ENCODE results near the gene ZBTB20.

DNA sequence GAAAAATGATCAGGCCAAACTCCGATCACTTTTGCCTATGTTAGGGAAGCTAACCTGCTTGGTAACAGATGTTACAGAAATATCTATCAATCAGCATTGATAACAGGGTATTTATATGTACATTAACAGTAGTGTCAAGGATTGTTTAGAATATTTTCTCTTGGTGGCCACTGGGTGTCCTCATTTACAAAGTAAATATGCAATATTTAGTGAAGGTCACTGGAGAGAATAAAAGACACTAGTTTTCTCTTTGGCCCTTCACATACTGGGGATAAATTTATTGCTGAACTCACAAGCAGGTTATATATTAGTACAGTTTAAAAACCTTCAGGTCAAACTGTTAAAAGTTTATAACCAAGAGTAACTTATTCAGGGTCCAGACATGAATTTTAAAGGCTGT is 784.3 kb downstream of the ZBTB20 start:
- TF ChIP-seq, protein P1, sequence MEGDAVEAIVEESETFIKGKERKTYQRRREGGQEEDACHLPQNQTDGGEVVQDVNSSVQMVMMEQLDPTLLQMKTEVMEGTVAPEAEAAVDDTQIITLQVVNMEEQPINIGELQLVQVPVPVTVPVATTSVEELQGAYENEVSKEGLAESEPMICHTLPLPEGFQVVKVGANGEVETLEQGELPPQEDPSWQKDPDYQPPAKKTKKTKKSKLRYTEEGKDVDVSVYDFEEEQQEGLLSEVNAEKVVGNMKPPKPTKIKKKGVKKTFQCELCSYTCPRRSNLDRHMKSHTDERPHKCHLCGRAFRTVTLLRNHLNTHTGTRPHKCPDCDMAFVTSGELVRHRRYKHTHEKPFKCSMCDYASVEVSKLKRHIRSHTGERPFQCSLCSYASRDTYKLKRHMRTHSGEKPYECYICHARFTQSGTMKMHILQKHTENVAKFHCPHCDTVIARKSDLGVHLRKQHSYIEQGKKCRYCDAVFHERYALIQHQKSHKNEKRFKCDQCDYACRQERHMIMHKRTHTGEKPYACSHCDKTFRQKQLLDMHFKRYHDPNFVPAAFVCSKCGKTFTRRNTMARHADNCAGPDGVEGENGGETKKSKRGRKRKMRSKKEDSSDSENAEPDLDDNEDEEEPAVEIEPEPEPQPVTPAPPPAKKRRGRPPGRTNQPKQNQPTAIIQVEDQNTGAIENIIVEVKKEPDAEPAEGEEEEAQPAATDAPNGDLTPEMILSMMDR (IDR thresholded peaks at IDR 0.05): peak; percentile 51
- TF ChIP-seq EZH2 (IDR thresholded peaks at IDR 0.05; ENCODE audit: borderline replicate concordance, insufficient read depth, low read depth, low read length, poor library complexity, severe bottlenecking): no peak

Measured in B cell (primary cell).